ENCODE data around the gene GATAD2B. TPM values are rescaled to one million over a fixed set of nuclear protein-coding genes. Genes with fewer than 3 reads are reported as not detected.
A peak's percentile ranks its signal among the peaks of the same experiment; 100 is the strongest.
"Not testable (repeated sequence)": the region's sequence is repeated elsewhere in the genome, so short reads cannot be mapped to it uniquely, and the experiment has no call there.

The GATAD2B gene
- total RNA-seq, 1 experiment from 2014 or later, result 5.1 TPM

GRCh38 chr1:153778824-153779519 is 143.8 kb downstream of the GATAD2B start:
- DNase-seq (ENCODE audit: low spot score), result no peak

GRCh38 chr1:153778051-153778823 is 144.5 kb downstream of the GATAD2B start:
- DNase-seq (ENCODE audit: low spot score), result no peak

- DNase-seq (ENCODE audit: low spot score), result no peak
Measured at GRCh38 chr1:153777648-153778047, 145.1 kb downstream of the GATAD2B start.

DNA sequence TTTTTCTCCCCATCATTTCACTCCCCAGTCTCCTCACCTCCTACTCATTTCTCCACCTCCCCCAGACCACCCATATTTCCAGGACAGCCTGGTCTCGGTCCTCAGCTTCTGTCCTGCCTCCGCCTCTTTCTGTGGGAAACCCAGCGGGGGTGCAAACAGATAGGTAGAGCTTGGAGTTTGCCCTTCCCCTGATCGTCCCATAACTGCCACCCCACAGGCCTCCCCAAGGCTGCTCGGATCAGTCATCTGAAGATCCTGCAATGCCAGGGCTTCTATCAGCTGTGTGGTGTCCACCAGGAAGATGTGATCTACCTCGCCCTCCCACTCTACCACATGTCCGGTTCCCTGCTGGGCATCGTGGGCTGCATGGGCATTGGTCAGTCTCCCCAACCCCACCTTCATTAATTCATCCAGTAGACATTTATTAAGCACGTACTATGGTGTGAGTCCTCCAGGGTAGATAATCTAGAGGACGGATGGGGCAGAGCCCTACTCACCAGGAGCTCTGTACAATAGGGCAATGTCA is 145.9 kb downstream of the GATAD2B start:
- DNase-seq (ENCODE audit: low spot score), result no peak

- DNase-seq (ENCODE audit: low spot score), result no peak
Measured at GRCh38 chr1:153776352-153776751, 146.4 kb downstream of the GATAD2B start.

- peak; percentile 72 for DNase-seq (ENCODE audit: low spot score)
Measured at GRCh38 chr1:153775458-153776327, 147.1 kb downstream of the GATAD2B start.

- DNase-seq (ENCODE audit: low spot score), result peak; percentile 55
Measured at GRCh38 chr1:153774780-153775457, 147.9 kb downstream of the GATAD2B start, which contains the start of gene SLC27A3. Gene SLC27A3, plus strand, starts transcription at chr1:153775407. Its CDS starts 91 bp downstream, at chr1:153775498.

GRCh38 chr1:153774026-153774595 is 148.7 kb downstream of the GATAD2B start:
- DNase-seq (ENCODE audit: low spot score), result no peak

DNA sequence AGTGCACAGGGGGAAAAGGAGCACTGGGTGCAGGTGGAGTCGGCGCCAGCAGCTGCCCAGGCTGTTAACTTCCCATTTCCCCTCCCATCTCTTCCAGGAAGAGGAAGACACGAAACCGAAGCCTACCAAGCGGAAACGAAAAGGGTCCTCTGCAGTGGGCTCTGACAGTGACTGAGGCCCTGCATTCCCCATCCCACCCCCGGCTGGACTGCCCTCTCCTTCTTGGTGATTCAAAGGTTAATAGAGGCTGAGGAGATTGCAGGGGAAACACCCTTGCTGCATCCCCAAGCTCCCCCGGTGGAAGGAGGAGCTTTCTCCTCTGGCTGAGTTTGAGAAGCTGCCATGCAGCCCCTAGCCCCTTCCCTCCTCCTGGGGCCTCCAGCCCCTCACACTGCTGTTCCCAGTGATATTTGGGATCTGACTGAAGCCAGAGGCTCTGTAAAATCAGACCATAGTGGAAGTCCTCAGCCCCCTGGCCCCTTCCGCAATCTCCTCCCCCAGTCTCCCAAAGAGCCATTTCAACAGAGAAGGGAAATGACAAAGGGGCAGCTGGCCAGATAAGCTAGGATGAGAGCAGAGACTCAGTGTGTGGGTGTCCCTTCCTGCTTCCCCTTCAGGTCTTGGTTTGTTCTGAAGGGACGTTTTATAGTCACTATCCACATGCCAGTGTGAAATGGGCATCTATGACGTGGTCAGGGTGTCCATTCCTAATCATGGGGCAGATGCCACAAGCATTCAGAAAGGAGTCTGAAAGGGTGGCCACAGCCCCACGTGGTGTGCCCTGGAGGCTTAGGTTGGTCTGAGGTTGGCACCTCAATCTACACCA is 149.5 kb downstream of the GATAD2B start:
- DNase-seq (ENCODE audit: low spot score), result no peak

DNA sequence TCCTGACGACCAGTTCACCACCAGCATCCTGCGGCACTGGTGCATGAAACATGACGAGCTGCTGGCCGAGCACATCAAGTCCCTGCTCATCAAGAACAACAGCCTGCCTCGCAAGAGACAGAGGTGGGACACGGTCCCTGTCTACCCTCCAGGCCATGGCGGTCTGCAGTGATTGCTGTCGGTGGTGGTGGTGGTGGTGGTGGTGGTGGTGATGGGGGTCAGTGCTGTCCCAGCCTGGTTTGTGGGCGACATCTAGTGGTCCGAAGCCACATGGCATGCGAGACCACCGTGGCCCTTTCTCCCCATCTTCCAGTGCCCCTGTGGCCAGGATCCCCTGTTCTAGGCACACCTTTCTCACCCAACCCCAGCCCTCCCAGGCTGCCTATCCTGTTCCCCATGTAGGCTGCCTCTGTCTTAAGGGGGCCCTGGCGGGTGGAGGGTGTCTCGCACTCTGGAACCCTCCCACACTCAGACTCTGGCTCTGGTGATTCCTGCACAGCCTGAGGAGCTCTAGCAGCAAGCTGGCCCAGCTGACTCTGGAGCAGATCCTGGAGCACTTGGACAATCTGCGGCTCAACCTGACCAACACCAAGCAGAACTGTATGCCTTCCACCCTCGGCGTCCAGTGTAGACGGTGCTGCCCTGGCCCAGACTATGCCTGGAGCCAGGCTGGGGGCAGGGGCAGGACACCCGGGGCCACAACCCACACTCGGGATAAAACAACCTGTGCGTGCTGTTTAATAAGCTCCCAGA is 150.8 kb downstream of the GATAD2B start:
- DNase-seq (ENCODE audit: low spot score), result no peak

DNA sequence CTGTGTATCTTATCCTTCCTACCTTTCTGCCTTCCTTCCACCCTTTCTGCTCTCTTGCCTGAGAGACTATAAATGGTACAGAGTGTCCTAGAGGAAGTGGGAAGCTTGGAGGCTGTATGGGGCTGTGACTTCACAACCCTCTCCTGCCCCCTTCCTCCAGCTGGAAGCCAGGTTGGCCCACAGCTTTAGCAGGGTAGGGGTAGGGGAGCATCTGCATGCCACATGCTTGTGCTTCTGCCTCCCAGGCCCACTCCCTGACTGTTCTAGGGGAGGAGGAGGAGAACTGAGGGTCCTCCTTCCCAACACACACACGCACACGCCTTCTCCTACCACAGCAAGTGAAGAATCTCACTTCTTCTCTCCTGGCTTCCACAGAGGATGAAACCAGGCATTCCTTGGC is 151.5 kb downstream of the GATAD2B start:
- DNase-seq (ENCODE audit: low spot score), result no peak

DNA sequence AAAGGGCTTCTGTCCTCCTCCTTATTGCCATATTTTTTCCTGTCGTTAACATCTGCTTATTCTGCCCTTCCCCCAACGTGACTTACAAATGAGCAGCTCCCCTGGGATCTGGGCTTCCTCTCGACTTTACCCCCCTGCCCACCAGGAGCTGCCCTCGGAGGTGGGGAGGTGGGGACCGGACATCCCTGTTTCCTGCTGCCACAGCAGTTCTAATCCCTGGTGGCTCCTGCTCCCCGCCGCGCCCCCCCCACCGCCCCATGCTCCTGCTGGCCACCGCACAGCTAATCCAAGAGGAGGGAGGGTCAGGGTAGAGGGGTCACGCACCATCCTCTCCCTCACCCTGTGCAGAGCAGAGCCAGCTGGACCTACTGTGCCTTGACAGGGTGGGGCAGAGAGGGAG is 152.0 kb downstream of the GATAD2B start:
- DNase-seq (ENCODE audit: low spot score), result no peak

GRCh38 chr1:153769221-153769620 is 153.6 kb downstream of the GATAD2B start:
- DNase-seq (ENCODE audit: low spot score), result no peak

GRCh38 chr1:153768316-153769181 is 154.2 kb downstream of the GATAD2B start:
- DNase-seq (ENCODE audit: low spot score), result no peak

- no peak for DNase-seq (ENCODE audit: low spot score)
Measured at GRCh38 chr1:153767519-153767918, 155.3 kb downstream of the GATAD2B start.

DNA sequence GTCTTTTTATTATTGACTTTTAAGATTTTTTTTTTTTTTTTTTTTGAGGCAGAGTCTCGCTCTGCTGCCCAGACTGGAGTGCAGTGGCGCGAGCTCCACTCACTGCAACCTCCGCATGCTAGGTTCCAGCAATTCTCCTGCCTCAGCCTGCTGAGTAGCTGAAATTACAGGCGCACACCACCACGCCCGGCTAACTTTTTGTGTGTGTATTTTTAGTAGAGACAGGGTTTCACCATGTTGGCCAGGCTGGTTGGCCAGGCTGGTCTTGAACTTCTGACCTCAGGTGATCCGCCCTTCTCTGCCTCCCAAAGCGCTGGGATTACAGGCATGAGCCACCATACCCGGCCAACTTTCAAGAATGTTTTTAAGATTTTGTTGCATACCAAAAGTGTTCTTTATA is 156.1 kb downstream of the GATAD2B start:
- DNase-seq (ENCODE audit: low spot score), result not testable (repeated sequence)

GRCh38 chr1:153764310-153764709 is 158.5 kb downstream of the GATAD2B start:
- DNase-seq (ENCODE audit: low spot score), result no peak
